HL-60 (cell line): Measurements from ENCODE around the gene ARSJ.

Experiments used
- DNase-seq, 2 experiments: peaks; one replicate each; pipeline ENCODE4 v3.0.0-alpha.2; 2010 to 2020; ENCODE audit warnings: low read depth in 1 of 2, low spot score in 1 of 2
- H3K27ac ChIP-seq: fragments of 250-450 bp; sonication (Bioruptor Pico); replicated peaks from 2 replicates; pipeline ENCODE4 v1.5.1; 2020; ENCODE audit warnings: mild to moderate bottlenecking, moderate library complexity
- H3K27me3 ChIP-seq: fragments of 250-450 bp; sonication (Bioruptor Pico); 2 replicates; pipeline ENCODE4 v1.5.1; 2021; ENCODE audit warnings: mild to moderate bottlenecking, moderate library complexity; ENCODE audit not compliant: insufficient read depth, poor library complexity, severe bottlenecking
- H3K4me3 ChIP-seq: replicated peaks from 2 replicates; pipeline ENCODE4 v1.5.1; 2011; ENCODE audit warnings: mild to moderate bottlenecking, control low read depth, low read length; ENCODE audit not compliant: insufficient read depth
- GABPA ChIP-seq: IDR thresholded peaks from 2 replicates; pipeline ENCODE4 v1.6.1; 2012; ENCODE audit warnings: low read depth
- POLR2AphosphoS5 ChIP-seq: IDR thresholded peaks from 2 replicates; pipeline ENCODE4 v1.6.1; 2012; ENCODE audit warnings: low read depth
- REST ChIP-seq: IDR thresholded peaks from 2 replicates; pipeline ENCODE4 v1.6.1; 2012; ENCODE audit warnings: low read depth; ENCODE audit not compliant: insufficient replicate concordance
- SPI1 ChIP-seq: IDR thresholded peaks from 2 replicates; pipeline ENCODE4 v1.6.1; 2012; ENCODE audit warnings: low read depth, mild to moderate bottlenecking, borderline replicate concordance
- TF ChIP-seq, protein P1 (sequence below): IDR thresholded peaks from one replicate; pipeline ENCODE4 v1.5.1; 2011; ENCODE audit warnings: low read length, control low read depth, inconsistent platforms; ENCODE audit not compliant: insufficient read depth

The ARSJ gene

DNA sequence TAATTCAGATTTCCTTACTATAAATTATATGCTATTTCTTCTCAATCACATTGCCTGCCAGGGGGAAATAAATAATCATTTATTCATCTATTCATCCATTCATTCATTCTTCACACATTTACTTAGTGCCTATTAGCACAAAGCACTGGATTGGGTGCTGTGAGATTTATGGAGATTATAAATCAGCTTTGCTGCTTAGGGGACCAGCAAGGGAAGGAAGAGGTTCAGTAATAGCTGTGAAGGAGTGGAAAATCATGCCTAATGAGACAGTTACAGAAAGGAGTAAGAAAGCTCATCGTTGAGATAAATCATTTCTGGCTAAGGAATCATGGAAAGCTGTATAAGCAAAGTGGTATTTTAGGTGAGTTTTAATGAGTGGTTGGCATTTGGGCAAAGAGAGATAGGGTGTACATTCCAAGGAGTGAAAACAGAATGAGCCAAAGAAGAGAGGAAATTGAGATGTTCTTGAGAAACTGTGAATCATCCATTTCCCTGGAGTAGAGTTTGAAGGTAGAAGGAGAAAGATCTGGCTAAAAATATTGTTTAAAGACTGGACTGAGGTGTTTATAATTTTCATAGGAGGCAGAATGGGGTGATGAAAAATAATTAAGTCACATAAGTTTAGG lies 9.6 kb downstream of the ARSJ start:
- Histone ChIP-seq H3K27me3 (no peaks in the 10 kb centered on the region), H3K4me3 (no peak overlapping the region), H3K27ac (no peak overlapping the region)
- TF ChIP-seq POLR2AphosphoS5 = no peak
- TF ChIP-seq, protein P1, sequence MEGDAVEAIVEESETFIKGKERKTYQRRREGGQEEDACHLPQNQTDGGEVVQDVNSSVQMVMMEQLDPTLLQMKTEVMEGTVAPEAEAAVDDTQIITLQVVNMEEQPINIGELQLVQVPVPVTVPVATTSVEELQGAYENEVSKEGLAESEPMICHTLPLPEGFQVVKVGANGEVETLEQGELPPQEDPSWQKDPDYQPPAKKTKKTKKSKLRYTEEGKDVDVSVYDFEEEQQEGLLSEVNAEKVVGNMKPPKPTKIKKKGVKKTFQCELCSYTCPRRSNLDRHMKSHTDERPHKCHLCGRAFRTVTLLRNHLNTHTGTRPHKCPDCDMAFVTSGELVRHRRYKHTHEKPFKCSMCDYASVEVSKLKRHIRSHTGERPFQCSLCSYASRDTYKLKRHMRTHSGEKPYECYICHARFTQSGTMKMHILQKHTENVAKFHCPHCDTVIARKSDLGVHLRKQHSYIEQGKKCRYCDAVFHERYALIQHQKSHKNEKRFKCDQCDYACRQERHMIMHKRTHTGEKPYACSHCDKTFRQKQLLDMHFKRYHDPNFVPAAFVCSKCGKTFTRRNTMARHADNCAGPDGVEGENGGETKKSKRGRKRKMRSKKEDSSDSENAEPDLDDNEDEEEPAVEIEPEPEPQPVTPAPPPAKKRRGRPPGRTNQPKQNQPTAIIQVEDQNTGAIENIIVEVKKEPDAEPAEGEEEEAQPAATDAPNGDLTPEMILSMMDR = no peak
- no peak for TF ChIP-seq GABPA
- no peak for TF ChIP-seq REST
- TF ChIP-seq SPI1 = no peak
- no peak for DNase-seq

DNA sequence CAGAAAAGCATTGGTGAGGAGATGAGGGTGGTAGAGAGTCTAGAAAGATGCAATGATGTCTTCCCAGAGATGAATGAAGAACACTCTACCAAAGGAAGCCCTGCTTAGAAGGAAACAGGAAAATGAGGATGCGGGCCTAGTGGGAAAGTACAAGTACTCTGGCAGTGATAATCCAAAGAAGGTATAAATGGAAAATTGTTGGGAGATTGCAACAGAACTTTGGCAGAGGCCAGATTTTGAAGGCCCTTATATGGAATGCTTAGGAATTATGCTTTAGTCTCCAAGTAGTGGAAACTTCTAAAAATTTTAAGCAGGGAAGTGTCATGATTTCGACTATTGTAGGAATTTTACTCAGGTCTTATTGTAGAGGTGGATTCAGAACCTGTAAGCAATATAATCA lies 11.0 kb downstream of the ARSJ start:
- no peaks in the 10 kb centered on the region for H3K27me3 ChIP-seq
- no peak overlapping the region for H3K27ac ChIP-seq
- TF ChIP-seq SPI1 (no peak), REST (no peak), GABPA (no peak), POLR2AphosphoS5 (no peak)
- TF ChIP-seq, protein P1 = no peak
- no peak for DNase-seq
- no peak overlapping the region for H3K4me3 ChIP-seq

- no peak overlapping the region for H3K4me3 ChIP-seq
- no peak for DNase-seq
- TF ChIP-seq REST = no peak
- TF ChIP-seq, protein P1 = no peak
- TF ChIP-seq POLR2AphosphoS5 = no peak
- no peak for TF ChIP-seq GABPA
- TF ChIP-seq SPI1 = no peak
- H3K27me3 ChIP-seq = no peaks in the 10 kb centered on the region
- no peak overlapping the region for H3K27ac ChIP-seq
These were observed 11.8 kb downstream of the ARSJ start for GRCh38 chr4:113967687-113968086.
